Measurements from ENCODE around the gene GABARAP.

GRCh38 chr17:7211491-7212273 lies 30.6 kb downstream of the GABARAP start:
- TF ChIP-seq NFATC4 (CRISPR knock-in tag; IDR thresholded peaks at IDR 0.05) (no peak), ZNF263 (CRISPR knock-in tag; IDR thresholded peaks at IDR 0.05; ENCODE audit: low read depth) (no peak), MAX (CRISPR knock-in tag; IDR thresholded peaks at IDR 0.05) (no peak), ZBTB21 (CRISPR knock-in tag; IDR thresholded peaks at IDR 0.05; ENCODE audit: borderline replicate concordance) (no peak), CTCF (IDR thresholded peaks at IDR 0.05) (no peak), AFF4 (CRISPR knock-in tag; IDR thresholded peaks at IDR 0.05; ENCODE audit: borderline replicate concordance) (no peak), USF2 (CRISPR knock-in tag; IDR thresholded peaks at IDR 0.05) (no peak), TCF7 (CRISPR knock-in tag; IDR thresholded peaks at IDR 0.05; ENCODE audit: low read depth) (no peak)

Measured in WTC11 (cell line).